ENCODE measurements around the gene PPP6C.

DNA sequence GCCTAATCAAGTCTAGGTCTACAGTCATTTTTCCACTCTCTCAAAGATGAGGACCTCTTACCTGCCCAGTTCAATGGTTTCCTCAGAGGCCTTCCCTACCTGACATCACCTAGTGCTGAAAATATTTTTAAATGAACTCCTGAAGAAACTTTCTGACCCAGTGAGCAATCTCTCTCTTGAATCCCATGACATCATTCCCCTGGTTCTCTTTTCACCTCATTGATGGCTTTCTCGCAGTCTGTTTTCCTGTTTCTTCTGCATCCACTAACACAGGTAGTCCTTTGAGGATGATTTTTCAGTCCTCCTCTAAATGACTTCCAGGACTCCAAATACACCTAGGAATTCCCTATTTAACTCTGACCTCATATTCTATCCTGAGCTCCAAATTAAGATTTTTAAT, 86.6 kb downstream of the PPP6C start:
- TF ChIP-seq, protein P1, sequence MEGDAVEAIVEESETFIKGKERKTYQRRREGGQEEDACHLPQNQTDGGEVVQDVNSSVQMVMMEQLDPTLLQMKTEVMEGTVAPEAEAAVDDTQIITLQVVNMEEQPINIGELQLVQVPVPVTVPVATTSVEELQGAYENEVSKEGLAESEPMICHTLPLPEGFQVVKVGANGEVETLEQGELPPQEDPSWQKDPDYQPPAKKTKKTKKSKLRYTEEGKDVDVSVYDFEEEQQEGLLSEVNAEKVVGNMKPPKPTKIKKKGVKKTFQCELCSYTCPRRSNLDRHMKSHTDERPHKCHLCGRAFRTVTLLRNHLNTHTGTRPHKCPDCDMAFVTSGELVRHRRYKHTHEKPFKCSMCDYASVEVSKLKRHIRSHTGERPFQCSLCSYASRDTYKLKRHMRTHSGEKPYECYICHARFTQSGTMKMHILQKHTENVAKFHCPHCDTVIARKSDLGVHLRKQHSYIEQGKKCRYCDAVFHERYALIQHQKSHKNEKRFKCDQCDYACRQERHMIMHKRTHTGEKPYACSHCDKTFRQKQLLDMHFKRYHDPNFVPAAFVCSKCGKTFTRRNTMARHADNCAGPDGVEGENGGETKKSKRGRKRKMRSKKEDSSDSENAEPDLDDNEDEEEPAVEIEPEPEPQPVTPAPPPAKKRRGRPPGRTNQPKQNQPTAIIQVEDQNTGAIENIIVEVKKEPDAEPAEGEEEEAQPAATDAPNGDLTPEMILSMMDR (conservative IDR thresholded peaks at IDR 0.05; ENCODE audit: low read depth, low read length), result no peak
- no peak for TF ChIP-seq EZH2 (IDR thresholded peaks at IDR 0.05; ENCODE audit: borderline replicate concordance, low read depth, low read length, poor library complexity, severe bottlenecking)

Data from A673 (cell line).